HL-60/S4 treated with retinoic acid at 250 ng/mL for 4 days and 3 days (cell line): ENCODE data around the gene TMEM109.

Experiments
- in situ Hi-C: fragments of 300-500 bp; cut with MboI; formaldehyde crosslinking; loops from 2 replicates; pipeline ENCODE4 v1.7.0; 2022; ENCODE audit warnings: low sequenced_read_pairs

Gene TMEM109

GRCh38 chr11:60878245-60879101, 35.5 kb upstream of the TMEM109 start:
- in situ Hi-C loops: no loop called here

GRCh38 chr11:60879104-60879503, 34.9 kb upstream of the TMEM109 start:
- in situ Hi-C loops: no loop called here

GRCh38 chr11:60879971-60880588, 33.9 kb upstream of the TMEM109 start:
- in situ Hi-C loops: no loop called here

- in situ Hi-C loops: no loop called here
Observed at GRCh38 chr11:60880643-60881282, 33.2 kb upstream of the TMEM109 start.

- in situ Hi-C loops: no loop called here
Observed at GRCh38 chr11:60887556-60887955, 26.4 kb upstream of the TMEM109 start.

GRCh38 chr11:60889869-60890311, 24.1 kb upstream of the TMEM109 start:
- in situ Hi-C loops: no loop called here

- in situ Hi-C loops: no loop called here
Observed at GRCh38 chr11:60890696-60891095, 23.3 kb upstream of the TMEM109 start.

GRCh38 chr11:60891103-60891741, 22.7 kb upstream of the TMEM109 start:
- in situ Hi-C loops: no loop called here

- in situ Hi-C loops: no loop called here
Observed at GRCh38 chr11:60895687-60896086, 18.3 kb upstream of the TMEM109 start.

GRCh38 chr11:60897496-60897895, 16.5 kb upstream of the TMEM109 start:
- in situ Hi-C loops: no loop called here

- in situ Hi-C loops: no loop called here
Observed at GRCh38 chr11:60899046-60899936, 14.7 kb upstream of the TMEM109 start.

- in situ Hi-C loops: no loop called here
Observed at GRCh38 chr11:60899977-60900376, 14.0 kb upstream of the TMEM109 start.

GRCh38 chr11:60900673-60901404, 13.1 kb upstream of the TMEM109 start:
- in situ Hi-C loops: no loop called here

- in situ Hi-C loops: no loop called here
Observed at GRCh38 chr11:60902625-60903024, 11.3 kb upstream of the TMEM109 start.

GRCh38 chr11:60905047-60905446, 8.9 kb upstream of the TMEM109 start:
- in situ Hi-C loops: no loop called here

GRCh38 chr11:60905551-60906113, 8.3 kb upstream of the TMEM109 start:
- in situ Hi-C loops: no loop called here

- in situ Hi-C loops: no loop called here
Observed at GRCh38 chr11:60906132-60906972, 7.6 kb upstream of the TMEM109 start, which contains the start of gene PRPF19. PRPF19 (minus strand) TSS chr11:60906585; CDS start chr11:60906382, 203 bp downstream.

- in situ Hi-C loops: no loop called here
Observed at GRCh38 chr11:60908803-60909202, 5.2 kb upstream of the TMEM109 start.
